ENCODE results near the gene SIGLEC14. TPM values are rescaled to one million over a fixed set of nuclear protein-coding genes. Genes with fewer than 3 reads are reported as not detected.
A peak's percentile ranks its signal among the peaks of the same experiment; 100 is the strongest.
"Not testable (repeated sequence)": the region's sequence is repeated elsewhere in the genome, so short reads cannot be mapped to it uniquely, and the experiment has no call there.

The SIGLEC14 gene
- total RNA-seq, 1 donor from 2014 or later, result not detected

GRCh38 chr19:51639916-51640315 lies 6.7 kb downstream of the SIGLEC14 start:
- Mint-ChIP-seq H3K27ac (no peak overlapping the region), H3K36me3 (no peaks in the 10 kb centered on the region), H3K4me1 (no peaks in the 10 kb centered on the region), H3K9me3 (peaks cover 10% of the 10 kb centered on the region), H3K4me3 (no peak overlapping the region), H3K27me3 (ENCODE audit: insufficient read depth, low read depth) (peaks cover 14% of the 10 kb centered on the region)
- no peaks in the 10 kb centered on the region for H3K4me1 ChIP-seq
- TF ChIP-seq EZH2phosphoT487 (IDR thresholded peaks at IDR 0.05) (no peak), EZH2 (IDR thresholded peaks at IDR 0.05) (no peak)
- TF ChIP-seq, protein P1, sequence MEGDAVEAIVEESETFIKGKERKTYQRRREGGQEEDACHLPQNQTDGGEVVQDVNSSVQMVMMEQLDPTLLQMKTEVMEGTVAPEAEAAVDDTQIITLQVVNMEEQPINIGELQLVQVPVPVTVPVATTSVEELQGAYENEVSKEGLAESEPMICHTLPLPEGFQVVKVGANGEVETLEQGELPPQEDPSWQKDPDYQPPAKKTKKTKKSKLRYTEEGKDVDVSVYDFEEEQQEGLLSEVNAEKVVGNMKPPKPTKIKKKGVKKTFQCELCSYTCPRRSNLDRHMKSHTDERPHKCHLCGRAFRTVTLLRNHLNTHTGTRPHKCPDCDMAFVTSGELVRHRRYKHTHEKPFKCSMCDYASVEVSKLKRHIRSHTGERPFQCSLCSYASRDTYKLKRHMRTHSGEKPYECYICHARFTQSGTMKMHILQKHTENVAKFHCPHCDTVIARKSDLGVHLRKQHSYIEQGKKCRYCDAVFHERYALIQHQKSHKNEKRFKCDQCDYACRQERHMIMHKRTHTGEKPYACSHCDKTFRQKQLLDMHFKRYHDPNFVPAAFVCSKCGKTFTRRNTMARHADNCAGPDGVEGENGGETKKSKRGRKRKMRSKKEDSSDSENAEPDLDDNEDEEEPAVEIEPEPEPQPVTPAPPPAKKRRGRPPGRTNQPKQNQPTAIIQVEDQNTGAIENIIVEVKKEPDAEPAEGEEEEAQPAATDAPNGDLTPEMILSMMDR (IDR thresholded peaks at IDR 0.05), result no peak
- no peaks in the 10 kb centered on the region for H3K27me3 ChIP-seq
- no peaks in the 10 kb centered on the region for H4K20me1 ChIP-seq (ENCODE audit: low read depth)
- H2AFZ ChIP-seq (replicated peaks), result no peak overlapping the region
- H3K4me2 ChIP-seq, result no peak overlapping the region
- H3K79me2 ChIP-seq (ENCODE audit: low read depth), result no peaks in the 10 kb centered on the region
- no peaks in the 10 kb centered on the region for H3F3A ChIP-seq (ENCODE audit: low read depth)
- H3K4me3 ChIP-seq, result no peak overlapping the region
- H3K9me3 ChIP-seq (ENCODE audit: low read depth), result peaks cover 7% of the 10 kb centered on the region
- no peak overlapping the region for H3K27ac ChIP-seq
- H3K36me3 ChIP-seq, result no peaks in the 10 kb centered on the region
- H3K9ac ChIP-seq, result no peak overlapping the region
- no peak for DNase-seq (ENCODE audit: low spot score)

- Histone ChIP-seq H3K4me2 (no peak overlapping the region), H3K4me3 (no peak overlapping the region), H3K9ac (no peak overlapping the region), H3K9me3 (ENCODE audit: low read depth) (peaks cover 7% of the 10 kb centered on the region), H3K27me3 (no peaks in the 10 kb centered on the region), H3K4me1 (no peaks in the 10 kb centered on the region), H3K36me3 (no peaks in the 10 kb centered on the region), H3K27ac (no peak overlapping the region), H3K79me2 (ENCODE audit: low read depth) (no peaks in the 10 kb centered on the region), H2AFZ (replicated peaks) (no peak overlapping the region), H3F3A (ENCODE audit: low read depth) (no peaks in the 10 kb centered on the region), H4K20me1 (ENCODE audit: low read depth) (no peaks in the 10 kb centered on the region)
- Mint-ChIP-seq H3K27me3 (ENCODE audit: insufficient read depth, low read depth) (peaks cover 5% of the 10 kb centered on the region), H3K4me3 (no peak overlapping the region), H3K27ac (no peak overlapping the region), H3K4me1 (no peaks in the 10 kb centered on the region), H3K36me3 (no peaks in the 10 kb centered on the region), H3K9me3 (peaks cover 7% of the 10 kb centered on the region)
- TF ChIP-seq, protein P1 (IDR thresholded peaks at IDR 0.05), result peak; percentile 49
- TF ChIP-seq EZH2 (IDR thresholded peaks at IDR 0.05), result no peak
- no peak for TF ChIP-seq EZH2phosphoT487 (IDR thresholded peaks at IDR 0.05)
- no peak for DNase-seq (ENCODE audit: low spot score)
These were observed 9.2 kb downstream of the SIGLEC14 start for GRCh38 chr19:51637362-51637978.

- no peaks in the 10 kb centered on the region for H3K4me1 ChIP-seq
- no peak overlapping the region for H3K27ac ChIP-seq
- no peak overlapping the region for H2AFZ ChIP-seq (replicated peaks)
- H3K27me3 Mint-ChIP-seq (ENCODE audit: insufficient read depth, low read depth), result peaks cover 9% of the 10 kb centered on the region
- H4K20me1 ChIP-seq (ENCODE audit: low read depth), result no peaks in the 10 kb centered on the region
- H3K27ac Mint-ChIP-seq, result no peak overlapping the region
- no peaks in the 10 kb centered on the region for H3K36me3 ChIP-seq
- H3K4me3 ChIP-seq, result no peak overlapping the region
- H3K9me3 ChIP-seq (ENCODE audit: low read depth), result no peaks in the 10 kb centered on the region
- DNase-seq (ENCODE audit: low spot score), result no peak
- H3K4me2 ChIP-seq, result no peak overlapping the region
- H3K36me3 Mint-ChIP-seq, result no peaks in the 10 kb centered on the region
- no peak for TF ChIP-seq EZH2 (IDR thresholded peaks at IDR 0.05)
- TF ChIP-seq, protein P1 (IDR thresholded peaks at IDR 0.05), result no peak
- no peak for TF ChIP-seq EZH2phosphoT487 (IDR thresholded peaks at IDR 0.05)
- no peak overlapping the region for H3K4me3 Mint-ChIP-seq
- H3K4me1 Mint-ChIP-seq, result no peaks in the 10 kb centered on the region
- H3F3A ChIP-seq (ENCODE audit: low read depth), result no peaks in the 10 kb centered on the region
- no peaks in the 10 kb centered on the region for H3K79me2 ChIP-seq (ENCODE audit: low read depth)
- H3K9me3 Mint-ChIP-seq, result peaks cover 15% of the 10 kb centered on the region
- H3K27me3 ChIP-seq, result no peaks in the 10 kb centered on the region
- H3K9ac ChIP-seq, result no peak overlapping the region
These were observed 14.5 kb downstream of the SIGLEC14 start for GRCh38 chr19:51632126-51632525.

DNA sequence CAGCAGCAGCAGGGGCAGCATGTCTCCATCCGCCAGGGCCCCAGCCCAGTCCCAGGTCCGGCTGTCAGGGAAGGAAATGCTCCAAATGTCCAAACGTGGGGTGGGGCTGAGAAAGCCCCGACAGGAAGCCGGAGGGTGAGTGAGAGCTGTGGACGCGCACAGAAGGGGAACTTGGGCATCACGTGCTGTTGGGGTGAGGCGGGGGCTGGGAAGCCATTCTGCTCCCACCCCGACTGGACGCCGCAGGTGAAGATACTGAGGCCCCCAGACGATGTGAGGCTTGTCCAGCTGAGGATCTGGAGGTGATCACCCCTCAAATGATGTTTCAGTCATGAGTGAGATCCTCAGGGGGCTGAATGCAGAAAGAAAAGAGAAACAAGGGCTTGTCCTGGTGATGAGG lies 16.3 kb downstream of the SIGLEC14 start, which contains the start of gene SIGLEC5:
SIGLEC5 (minus strand) TSS at position 87 of the 400 bp plus-strand sequence; CDS start at position 21, 66 bp downstream.
- not testable (repeated sequence) for H3K4me3 Mint-ChIP-seq; H3K79me2 ChIP-seq (ENCODE audit: low read depth)

More for the DNA sequence above, 16.3 kb downstream of the SIGLEC14 start, which contains the start of gene SIGLEC5:
- H2AFZ ChIP-seq (replicated peaks); H3K36me3 ChIP-seq; H3K27ac Mint-ChIP-seq; H3K36me3 Mint-ChIP-seq; H3K27ac ChIP-seq; H3K4me3 ChIP-seq; H3K4me1 ChIP-seq; H3K27me3 ChIP-seq; H3K27me3 Mint-ChIP-seq (ENCODE audit: insufficient read depth, low read depth); H3K4me1 Mint-ChIP-seq; DNase-seq (ENCODE audit: low spot score); H4K20me1 ChIP-seq (ENCODE audit: low read depth); H3K9me3 ChIP-seq (ENCODE audit: low read depth); H3K9ac ChIP-seq; H3F3A ChIP-seq (ENCODE audit: low read depth); H3K4me2 ChIP-seq: not testable (repeated sequence)
- H3K9me3 Mint-ChIP-seq, result peaks cover 14% of the 10 kb centered on the region
